AML-193 (cell line): Measurements from ENCODE around the gene PACSIN2.
"Not testable (repeated sequence)": the region's sequence is repeated elsewhere in the genome, so short reads cannot be mapped to it uniquely, and the experiment has no call there.

Experiments
- DNase-seq, 2 experiments: peaks; one replicate each; lab custom pipeline; 2025; lab: John Stamatoyannopoulos, UW

PACSIN2 gene, protein sequence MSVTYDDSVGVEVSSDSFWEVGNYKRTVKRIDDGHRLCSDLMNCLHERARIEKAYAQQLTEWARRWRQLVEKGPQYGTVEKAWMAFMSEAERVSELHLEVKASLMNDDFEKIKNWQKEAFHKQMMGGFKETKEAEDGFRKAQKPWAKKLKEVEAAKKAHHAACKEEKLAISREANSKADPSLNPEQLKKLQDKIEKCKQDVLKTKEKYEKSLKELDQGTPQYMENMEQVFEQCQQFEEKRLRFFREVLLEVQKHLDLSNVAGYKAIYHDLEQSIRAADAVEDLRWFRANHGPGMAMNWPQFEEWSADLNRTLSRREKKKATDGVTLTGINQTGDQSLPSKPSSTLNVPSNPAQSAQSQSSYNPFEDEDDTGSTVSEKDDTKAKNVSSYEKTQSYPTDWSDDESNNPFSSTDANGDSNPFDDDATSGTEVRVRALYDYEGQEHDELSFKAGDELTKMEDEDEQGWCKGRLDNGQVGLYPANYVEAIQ

DNA sequence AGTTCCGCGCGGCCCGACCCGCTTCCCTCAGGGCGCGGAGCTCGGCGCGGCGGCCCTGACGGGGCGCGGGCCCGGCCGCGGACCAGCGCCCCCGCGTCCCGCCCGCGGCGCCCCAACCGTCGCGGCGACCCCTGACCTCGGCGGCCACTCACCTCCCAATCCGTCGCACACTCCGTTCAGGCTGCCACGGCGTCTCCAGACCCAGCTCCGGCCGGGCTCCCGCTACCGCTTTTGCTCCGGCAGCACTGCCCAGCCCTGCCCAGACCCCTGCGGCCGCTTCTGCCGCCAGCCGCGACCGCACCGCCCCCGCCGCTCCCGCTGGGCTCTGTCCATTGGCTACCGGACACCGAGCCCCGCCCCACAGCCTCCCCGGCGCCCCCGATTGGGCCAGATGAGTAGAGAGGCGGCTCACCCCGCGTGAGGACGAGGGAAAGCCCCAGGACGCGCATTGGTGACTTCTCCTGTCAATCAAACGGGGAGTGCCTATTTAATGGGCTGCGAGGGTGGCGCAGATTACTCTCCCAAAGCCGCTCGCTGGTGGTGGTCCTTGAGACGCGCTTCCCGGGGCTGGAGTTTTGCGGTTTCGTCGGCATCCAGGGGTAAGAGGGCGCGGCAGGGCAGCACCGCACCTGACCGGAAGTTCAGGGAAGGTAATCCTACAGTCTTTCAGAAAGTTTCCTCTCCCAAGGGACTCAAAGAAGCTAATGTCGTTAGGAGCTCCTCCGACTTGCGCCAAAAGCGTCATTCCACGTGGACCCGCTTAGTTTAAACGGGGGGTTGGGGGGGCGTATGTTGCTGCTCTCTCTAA, at the start of gene PACSIN2:
PACSIN2 (minus strand) TSS at position 281 of the 808 bp plus-strand sequence. CDS start 103,069 bp downstream, outside the sequence.
- DNase-seq = peak; percentile 93 to 94

DNA sequence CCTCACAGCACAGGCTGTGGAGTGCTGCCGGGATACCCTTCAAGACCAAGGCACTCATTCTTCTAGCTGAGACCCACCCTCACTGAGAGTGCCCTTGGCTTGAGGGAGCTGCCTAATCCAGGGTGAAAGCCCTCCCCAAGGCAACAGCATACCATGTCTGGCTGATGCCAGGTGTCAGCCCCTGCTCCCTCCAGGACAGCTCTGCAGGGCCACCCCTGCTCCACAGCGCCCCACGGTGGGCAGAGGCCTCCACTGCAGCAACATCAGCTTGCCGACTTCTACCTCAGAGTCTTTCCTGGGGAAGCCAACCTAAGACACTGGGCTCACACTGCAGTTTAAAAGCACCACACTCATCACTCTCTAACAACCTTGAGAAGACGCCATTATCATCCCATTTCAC, 45.2 kb upstream of the PACSIN2 start:
- DNase-seq = peak in 1 of 2 experiments; percentile 1

DNA sequence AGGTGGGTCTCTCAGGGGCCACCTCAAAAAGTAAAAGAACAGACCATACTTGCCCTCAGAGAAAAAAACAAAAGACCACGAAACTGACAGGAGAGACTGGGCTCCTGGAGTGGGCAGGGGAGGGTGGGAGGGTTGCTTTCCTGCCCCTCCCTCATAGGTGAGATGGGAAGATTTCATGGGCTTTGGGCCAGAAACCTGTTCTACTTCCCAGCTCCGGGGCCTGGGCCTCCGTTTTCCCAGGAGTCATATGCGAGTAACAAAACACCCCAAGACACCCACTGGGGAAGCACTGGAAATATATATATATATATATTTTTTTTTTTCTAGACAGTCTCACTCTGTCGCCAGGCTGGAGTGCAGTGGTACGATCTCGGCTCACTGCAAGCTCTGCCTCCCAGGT, 42.7 kb upstream of the PACSIN2 start:
- DNase-seq = no peak

DNA sequence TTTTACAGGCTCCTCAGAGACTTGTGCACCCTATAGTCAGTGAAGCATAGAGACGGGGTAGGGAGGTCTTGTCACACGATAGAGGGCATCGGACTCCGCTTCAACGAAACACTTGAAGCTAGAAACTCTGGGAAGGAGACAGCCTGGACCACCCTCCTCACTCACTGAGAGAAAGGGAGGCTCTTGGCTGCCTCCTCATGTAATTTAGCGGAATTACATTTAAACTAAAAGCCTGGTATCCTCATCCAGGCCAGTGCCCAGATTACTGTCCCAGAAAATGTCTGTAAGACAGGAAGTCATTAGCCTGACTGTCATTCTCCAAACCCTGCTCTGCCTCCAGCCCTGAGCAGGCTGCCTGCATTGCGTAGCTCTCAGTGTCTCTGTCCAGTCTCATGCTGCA, 38.2 kb upstream of the PACSIN2 start:
- no peak for DNase-seq

DNA sequence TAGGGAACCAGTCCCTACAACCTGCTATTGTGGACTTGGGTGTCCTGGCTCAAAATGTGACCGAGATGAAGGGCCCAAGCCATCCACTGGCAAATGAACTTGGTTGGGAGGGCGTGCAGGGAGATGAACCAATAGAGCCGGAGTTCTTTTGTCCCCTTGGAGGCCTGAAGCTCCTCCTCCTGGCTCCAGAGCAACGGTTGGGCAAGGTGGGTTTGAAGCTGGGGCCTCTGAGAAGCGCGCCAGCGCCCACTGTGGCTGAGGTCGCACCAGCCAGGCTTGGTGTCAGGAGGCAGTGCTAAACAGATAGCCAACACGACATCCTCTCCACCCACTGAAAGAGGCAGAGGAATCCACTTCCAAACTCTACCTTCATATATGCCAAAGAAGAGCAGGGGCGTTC, 36.0 kb upstream of the PACSIN2 start:
- DNase-seq = no peak

DNA sequence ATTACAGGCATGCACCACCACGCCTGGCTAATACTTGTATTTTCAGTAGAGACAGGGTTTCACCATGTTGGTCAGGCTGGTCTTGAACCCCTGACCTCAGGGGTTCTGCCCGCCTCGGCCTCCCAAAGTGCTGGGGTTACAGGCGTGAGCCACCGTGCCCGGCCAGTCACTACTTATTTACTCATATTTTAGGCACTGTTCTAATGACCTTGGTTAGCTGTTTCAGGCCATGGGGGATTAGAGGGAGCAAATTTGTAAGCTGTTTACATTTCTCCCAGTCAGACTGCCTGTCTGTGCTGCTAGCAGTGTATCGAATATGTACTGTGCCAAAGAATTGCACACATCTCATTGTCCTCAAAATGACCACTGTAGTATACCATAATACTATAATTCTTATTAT, 32.7 kb upstream of the PACSIN2 start:
- DNase-seq = no peak

DNA sequence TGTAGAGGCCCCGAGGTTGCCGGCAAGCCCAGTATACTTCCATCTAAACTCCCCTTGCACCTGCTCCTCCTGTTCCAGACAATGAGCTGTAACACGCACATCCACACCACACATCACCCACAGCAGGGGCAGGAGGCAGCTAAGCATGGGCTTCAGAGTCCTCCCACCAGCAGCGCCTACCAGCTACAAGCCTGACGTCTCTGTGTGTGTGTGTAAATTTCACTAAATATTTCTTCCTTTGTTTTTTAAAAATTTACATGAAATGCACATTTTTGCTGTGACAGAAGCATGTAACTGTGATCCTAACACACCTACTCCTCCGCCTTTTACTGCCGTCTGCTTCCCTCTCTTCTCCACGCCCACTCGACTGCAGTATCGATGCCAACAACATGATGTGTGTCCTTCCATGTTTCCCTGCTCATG, 29.4 kb upstream of the PACSIN2 start:
- no peak for DNase-seq

DNA sequence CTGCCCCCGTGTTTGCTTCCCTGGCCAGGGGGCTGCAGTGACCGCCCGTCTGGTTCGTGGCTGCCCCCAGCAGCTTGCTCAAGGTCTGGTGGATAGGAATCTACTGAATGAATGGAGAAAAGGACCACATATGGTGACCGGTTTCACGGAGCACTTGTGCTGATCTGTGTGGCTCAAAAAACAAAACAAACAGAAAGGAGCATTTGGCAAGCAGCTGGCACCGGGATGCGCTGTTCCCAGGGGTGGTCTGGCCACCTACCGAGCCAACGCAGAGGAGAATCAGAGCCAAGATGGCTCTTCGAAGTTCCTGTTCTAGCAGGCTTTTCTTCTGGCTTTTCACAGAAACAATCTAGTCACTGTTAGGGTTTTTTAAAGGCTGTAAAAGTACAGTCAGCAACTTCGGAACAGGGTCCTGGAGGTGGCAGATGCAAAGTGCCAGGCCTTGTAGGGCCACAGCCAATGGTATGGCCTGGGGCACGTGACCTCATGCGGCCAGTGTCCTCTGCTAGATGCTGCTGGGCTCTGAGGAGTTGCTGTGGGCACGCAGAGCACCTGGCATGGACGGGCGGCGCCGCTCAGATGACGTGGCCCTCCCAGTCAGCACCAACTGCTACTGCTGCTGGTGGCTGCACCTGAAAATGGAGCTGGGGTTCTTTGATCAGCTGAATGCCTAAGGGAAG, 27.3 kb upstream of the PACSIN2 start:
- no peak for DNase-seq

DNA sequence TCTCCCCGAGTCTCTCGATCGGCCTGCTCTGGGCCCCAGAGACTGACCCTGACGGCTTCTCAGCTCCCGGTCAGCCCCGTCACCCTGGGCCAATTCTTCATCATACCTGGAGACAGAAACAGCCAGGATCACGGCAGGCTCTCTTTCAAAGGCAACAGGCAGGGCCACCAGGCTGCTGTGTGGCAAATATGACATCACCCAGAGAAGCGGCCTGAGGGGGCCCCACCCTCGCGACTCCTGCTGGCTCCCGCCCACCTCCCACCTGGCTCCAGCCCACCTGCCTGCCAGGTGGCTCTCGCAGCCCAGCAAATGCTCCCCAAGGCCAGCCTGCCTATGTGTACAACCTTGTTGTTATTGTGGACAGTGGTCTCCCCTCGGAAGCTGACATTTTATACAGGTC, 24.9 kb upstream of the PACSIN2 start:
- DNase-seq = no peak

DNA sequence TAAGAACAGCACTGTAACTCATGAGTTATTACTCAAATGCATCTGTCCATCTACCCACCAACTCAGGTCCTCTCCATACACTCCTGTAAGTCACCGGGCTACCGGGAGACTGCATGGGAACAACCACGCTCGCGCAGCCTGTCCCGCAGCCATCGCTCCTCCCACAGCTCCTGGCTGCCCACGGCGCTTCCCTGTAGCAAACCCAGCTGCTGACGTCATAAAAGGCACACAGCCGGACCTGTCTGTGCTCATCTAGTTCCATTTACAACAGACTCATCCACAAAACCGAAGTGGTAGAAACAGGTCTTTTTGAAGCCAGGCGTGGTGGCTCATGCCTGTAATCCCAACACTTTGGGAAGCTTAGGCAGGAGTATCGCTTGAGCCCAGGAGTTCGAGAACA, 23.4 kb upstream of the PACSIN2 start:
- DNase-seq = no peak

DNA sequence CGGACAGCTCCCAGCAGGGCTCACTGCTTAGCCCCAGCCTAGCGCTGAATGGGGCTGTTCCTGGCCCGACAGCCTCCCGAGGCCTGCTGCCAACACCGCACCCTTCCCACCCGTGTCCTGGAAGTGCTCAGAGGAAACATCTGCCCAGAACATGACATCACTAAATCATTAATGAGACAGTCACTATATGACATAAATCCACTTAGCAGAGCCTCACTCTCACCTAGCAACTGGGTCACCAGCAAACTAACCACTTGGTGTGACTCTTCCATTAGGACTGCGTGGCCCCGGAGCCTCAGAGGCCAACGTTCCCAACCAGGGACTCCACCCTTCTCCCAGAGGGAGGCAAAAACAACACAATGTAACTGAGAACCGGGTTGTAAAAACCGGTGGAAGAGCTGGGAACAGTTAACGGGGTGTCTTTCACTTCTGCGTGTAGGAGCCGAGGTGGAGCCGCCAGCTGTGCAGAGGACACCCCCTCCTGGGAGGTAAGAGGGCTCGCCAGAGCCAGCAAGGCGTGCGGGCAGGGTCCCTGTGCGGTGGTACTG, 21.4 kb upstream of the PACSIN2 start:
- DNase-seq = no peak

DNA sequence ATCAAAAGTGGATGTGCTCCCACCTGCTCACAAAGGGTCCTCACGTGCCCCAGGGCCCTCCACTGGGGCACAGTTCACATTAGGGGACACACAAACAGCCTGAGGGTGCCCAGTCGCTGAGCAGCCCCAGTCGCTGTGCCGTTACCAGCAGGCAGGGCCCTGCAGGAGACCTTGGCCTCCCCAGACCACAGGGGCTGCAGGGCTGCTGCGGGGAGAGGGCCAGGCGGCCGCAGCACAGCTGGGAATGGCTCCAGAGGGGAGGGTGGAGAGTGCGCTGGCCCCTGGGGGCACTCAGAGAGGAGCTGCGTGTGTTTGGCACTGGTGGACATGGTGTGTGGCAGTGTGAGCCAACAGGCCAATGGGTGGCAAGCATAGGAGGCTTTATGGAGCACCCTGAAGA, 20.3 kb upstream of the PACSIN2 start:
- DNase-seq = no peak

DNA sequence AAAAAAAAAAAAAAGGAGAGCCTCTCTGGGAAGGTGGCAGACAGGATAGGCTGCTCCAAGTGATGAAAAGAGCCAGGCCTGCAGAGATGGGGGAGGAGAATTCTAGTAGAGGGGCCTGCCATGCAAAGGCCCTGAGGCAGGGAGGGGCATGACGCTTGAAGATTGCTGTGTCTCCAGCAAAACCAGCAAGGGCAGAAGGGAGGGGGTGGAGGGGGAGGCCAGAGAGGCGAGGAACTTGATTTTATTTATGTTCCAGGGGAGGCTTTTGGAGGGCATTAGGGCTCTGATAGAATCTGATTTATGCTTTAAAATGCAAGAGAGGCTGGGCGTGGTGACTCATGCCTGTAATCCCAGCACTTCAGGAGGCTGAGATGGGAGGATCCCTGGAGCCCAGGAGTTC, 16.7 kb upstream of the PACSIN2 start:
- DNase-seq = no peak

DNA sequence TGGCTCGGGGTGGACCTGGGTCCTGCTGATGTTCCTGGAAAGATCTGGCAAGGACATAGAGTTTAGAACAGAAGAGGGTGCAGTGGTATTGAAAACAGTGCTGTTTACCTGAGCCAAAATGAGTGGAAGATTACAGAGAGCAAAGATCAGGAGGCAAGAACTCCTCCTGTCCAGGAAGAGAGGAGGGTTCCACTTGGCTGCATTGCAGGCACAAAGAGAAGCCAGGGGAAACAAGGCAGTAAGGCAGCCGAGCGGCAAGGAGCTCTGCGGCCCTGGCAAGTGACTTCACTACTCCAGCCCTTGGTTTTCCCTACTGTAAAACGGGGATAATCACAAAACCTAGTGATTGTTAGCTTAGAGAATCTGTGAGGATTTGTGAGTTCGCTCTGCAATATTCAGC, 3.7 kb upstream of the PACSIN2 start:
- no peak for DNase-seq

DNA sequence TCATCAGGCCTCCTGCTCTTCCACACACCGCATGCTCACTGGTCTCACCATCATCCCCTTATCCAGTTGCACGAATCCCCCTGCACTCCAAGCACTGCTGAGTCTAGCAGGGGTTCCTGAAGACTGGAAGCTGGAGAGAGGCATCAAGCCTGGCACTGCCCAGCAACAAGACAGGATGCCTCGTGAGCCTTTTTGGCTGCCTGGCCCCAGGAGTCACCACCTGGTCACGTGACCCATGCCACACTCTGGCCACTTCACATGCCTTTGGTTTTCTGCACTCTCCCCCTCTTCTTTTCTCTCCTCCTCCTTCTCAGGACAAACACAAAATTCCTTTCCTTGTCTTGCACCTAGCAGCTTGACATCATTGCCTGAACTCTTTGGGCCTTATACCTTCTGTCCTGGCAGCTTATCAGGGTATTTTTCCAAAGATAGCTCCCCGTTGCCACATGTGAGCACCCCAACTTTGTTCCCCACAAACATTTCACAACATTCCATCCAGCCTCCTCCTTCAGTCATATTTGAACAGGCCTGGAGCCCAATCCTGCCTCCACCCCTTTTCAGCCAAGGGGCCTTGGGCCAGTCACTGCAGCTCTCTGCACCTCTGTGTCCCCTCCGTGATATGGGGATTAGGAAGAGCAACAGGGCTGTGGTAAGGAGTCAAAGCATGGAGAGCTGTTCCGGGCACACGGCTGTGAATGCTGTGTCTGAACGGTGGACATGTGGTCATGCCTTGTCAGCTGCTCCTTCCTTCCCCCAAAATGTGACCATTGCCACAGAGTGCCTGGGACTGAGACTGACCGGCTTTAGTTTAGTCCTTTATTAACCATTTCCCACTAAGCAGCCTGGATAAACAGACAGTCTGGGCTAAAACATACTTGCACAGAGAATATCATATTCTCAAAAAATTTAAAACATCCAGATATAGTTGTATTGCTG, 2.8 kb upstream of the PACSIN2 start:
- DNase-seq = no peak

DNA sequence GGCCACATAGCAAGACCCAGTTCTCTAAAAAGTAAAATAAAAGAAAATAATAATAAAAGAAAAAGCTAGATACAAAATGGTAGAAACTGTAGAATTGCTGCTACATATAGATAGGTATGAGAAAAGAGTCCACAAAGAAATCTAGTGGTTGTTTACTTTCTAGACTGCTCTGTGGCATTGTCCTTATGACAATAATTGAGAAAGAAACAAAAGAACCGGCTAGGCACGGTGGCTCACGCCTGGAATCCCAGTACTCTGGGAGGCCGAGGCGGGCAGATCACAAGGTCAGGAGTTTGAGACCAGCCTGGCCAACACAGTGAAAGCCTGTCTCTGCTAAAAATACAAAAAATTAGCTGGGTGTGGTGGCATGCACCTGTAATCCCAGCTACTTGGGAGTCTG, 1.2 kb upstream of the PACSIN2 start:
- not testable (repeated sequence) for DNase-seq

DNA sequence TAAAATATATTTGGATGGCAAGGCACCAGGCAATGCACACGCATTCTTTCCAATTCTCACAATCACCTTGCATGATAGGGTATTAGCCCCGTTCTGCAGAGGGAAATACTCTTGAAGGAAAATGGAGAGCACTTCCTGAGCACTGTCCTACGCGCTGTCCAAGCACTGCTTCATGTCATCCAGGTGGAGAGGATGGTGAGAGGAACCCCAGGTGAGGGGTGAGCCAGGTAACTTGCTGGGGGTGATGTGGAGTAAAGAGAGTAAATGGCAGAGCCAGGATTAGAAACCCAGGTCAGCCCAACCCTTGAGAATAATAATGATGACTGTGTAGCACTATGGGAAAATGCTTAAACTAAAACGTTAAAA, 711 bp upstream of the PACSIN2 start:
- peak in 1 of 2 experiments; percentile 28 for DNase-seq

DNA sequence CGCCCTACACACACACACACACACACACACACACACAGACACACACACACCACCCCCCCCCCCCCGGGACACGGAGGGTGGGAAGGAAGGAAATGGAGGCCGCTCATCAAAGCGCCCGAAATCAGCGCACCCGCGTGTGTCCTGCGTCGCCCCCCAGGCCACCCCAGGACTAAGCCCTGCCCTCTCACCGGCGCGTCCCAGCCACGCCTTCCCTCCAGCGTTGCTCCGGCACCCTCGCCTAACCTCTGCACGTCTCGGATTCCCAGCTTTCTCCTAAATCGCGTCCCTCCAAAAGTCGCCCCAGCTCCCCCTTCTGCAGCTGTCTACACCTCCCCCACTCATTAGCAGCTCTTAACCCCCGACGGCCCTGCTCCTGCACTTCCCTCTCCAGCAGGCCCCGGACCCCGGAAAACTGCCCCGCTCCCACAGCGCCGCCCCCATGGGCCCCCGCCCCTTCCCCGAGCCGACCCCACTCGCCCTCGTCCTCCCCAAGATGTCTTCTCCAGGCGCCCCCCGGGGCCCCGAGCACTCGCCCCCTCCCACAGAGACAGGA, 557 bp downstream of the PACSIN2 start:
- no peak for DNase-seq

DNA sequence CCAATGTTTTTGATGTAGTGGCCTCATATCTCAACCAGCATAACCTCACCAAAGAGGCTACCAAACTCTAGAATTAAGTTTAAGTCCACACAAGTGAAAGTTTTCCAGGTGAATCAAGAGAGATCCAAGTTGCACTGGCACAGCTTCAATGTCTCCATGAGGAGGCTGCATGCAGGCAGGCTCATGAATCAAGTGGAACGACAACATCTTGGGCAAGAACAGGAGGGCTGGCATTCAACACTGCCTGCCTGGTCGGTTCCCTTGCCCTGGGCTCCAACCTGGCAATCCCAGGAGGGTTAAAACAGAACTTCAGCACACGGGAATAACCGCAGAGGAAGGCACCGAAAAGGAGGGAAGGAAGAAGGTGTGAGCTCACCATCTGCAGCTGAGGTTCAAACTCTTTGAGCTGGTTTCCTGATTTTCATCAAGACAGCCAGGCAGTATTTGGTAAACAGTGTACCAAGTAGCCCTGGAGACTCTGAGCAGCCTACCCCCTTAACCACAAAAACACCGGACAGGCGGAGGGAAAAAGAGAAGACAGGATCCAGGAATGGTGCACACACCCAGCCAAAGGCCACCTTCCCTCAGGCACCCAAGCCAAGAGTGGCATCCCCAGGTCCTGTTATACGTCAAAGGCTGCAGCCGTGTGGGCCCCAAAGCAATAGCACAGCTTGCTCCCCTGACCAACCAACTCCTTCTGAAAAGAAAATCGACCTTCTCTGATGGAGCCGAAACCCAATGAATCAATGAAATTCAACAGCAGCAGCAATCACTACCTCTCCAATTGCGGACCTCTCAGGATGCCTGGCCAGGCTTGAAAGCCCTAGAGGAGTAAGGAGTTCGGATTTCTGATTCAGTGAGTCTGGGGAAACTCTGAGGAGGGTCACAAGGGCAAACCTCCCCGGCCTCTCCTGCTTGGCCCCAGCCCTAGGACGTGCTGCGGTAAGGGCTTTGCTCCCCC, 1.3 kb downstream of the PACSIN2 start:
- peak in 1 of 2 experiments; percentile 13 for DNase-seq

DNA sequence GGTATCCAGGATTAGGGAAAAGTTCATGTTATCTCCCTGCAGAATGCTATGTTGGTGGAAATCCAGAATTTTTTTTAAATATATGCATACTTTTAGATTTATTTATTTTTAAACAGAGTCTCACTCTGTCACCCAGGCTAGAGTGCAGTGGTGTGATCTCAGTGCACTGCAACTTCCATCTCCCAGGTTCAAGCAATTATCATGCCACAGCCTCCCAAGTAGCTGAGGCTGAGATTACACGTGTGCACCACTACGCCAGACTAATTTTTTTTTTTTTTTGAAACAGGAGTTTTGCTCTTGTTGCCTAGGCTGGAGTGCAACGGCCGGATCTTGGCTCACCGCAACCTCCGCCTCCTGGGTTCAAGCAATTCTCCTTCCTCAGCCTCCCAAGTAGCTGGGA, 2.6 kb downstream of the PACSIN2 start:
- DNase-seq = no peak
